Right cardiac atrium (tissue), 5 donors: ENCODE measurements around the gene RPRD1A. TPM values are rescaled to one million over a fixed set of nuclear protein-coding genes. Genes with fewer than 3 reads are reported as not detected.

ENCODE experiments used
- ATAC-seq, 2 donors: fragments of 200-7000 bp; cut with Tn5 transposase; one replicate each; pipeline versions ENCODE4 v1.8.0 to v1.9.1; 2020; ENCODE audit warnings: moderate library complexity in 2 of 2, mild to moderate bottlenecking in 1 of 2
- DNase-seq, 3 donors: peaks; one replicate each; pipeline ENCODE4 v3.0.0-alpha.2; 2020
- H3K27ac ChIP-seq: one replicate; pipeline ENCODE4 v1.5.1; 2013; ENCODE audit warnings: mild to moderate bottlenecking, low read length, control low read depth, moderate library complexity
- H3K27me3 ChIP-seq: one replicate; pipeline ENCODE4 v1.6.1; 2013; ENCODE audit not compliant: control insufficient read depth, insufficient read depth
- H3K4me1 ChIP-seq: one replicate; pipeline ENCODE4 v1.6.1; 2013; ENCODE audit warnings: low read length; ENCODE audit not compliant: control insufficient read depth, insufficient read depth
- H3K4me3 ChIP-seq: one replicate; pipeline ENCODE4 v1.5.1; 2013; ENCODE audit warnings: low read length, control low read depth
- H3K9me3 ChIP-seq: one replicate; pipeline ENCODE4 v1.6.1; 2013; ENCODE audit warnings: low read length; ENCODE audit not compliant: control insufficient read depth
- WGBS: extraction: QIAGEN DNeasy Blood & Tissue Kit; methylation state at CpG from one replicate; pipeline ENCODE4 v1.1.7; 2013; 5-methylcytosine and 5-hydroxymethylcytosine counted together
- intact Hi-C, 4 donors: fragments of 100-400 bp; cut with DNase I; formaldehyde crosslinking; loops; one replicate each; pipeline versions ENCODE4 v1.11.0 to v1.14.0; 2022 to 2023
- polyA plus RNA-seq: library from polyadenylated mRNA; stranded (reverse); fragments of 200-250 nt; gene quantifications from one replicate; pipeline ENCODE4 v1.2.3, GENCODE V29; 2013
- total RNA-seq, 4 donors: library from RNA; stranded (reverse); fragmentation: NEBNext Ultra II Directional; extraction: Animal tissue kit (Norgen Biotek cat#: 25700); gene quantifications; one replicate each; pipeline ENCODE4 v1.2.1, GENCODE V29; 2021
- donor health status: healthy with polysubstance abuse.
- donor health status: DM: no; HTN: yes; CAD: no.
- donor health status: DM: no; HTN: no; CAD: no.
- donor health status: DM: no; HTN: yes; CAD: no; lungs with severe emphysema.
- donor health status: DM: yes; HTN: yes; CAD: no.

Gene RPRD1A
- total and polyA plus RNA-seq, 5 donors = 23.7 to 51.0 (median 45.5) TPM

DNA sequence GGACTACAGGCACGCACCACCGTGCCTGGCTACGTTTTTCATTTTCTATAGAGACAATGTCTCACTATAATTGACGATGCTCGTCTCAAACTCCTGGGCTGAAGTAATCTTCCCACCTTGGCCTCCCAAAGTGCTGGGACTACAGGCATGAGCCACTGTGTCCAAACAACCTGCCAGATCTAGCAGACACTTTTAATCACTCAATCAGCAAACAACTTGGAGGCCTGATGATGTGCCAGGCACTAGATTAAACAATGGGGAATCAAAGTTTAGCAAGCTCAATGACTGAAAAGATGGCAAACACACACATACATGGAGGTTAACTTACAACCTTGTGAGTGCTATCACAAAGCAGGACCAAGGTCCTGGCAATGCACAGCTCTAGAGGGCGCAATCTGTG is 124.7 kb downstream of the RPRD1A start:
- WGBS = 92% methylated on average over 6 of the region's 6 CpGs
- H3K4me1 ChIP-seq = peaks cover 5% of the 10 kb centered on the region
- DNase-seq (no peak), ATAC-seq (no peak)
- intact Hi-C loops = loop anchor here in 1 of 4 donors (10.0 kb wide), 1 partner anchor 188 kb away; no protein-coding TSS in a partner anchor
- H3K9me3 ChIP-seq = no peaks in the 10 kb centered on the region
- H3K4me3 ChIP-seq = no peak overlapping the region
- H3K27ac ChIP-seq = no peak overlapping the region
- H3K27me3 ChIP-seq = no peaks in the 10 kb centered on the region

DNA sequence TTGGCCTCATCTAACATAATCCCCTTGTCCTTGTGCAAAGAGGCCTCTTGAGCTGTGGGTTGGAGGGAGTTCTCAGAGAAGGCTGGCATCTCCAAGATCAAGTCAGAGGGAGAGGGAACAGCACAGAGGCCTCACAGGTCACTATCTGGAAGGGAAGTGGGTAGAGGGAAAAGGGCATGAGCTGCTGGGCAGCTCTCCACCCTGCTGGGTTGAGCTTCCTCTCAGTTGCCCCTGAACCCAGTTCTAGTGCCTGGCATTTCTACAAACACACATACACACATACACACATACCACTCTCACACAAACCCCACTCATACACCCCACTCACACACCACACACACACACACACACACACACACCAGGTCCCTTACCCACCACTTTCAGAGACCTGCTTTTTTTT is 125.2 kb downstream of the RPRD1A start:
- H3K4me1 ChIP-seq = peaks cover 5% of the 10 kb centered on the region
- no peak for ATAC-seq
- H3K9me3 ChIP-seq = no peaks in the 10 kb centered on the region
- no peaks in the 10 kb centered on the region for H3K27me3 ChIP-seq
- no peak for DNase-seq
- no peak overlapping the region for H3K4me3 ChIP-seq
- intact Hi-C loops = loop anchor here in 1 of 4 donors (10.0 kb wide), 1 partner anchor 187 kb away; no protein-coding TSS in a partner anchor
- no peak overlapping the region for H3K27ac ChIP-seq

DNA sequence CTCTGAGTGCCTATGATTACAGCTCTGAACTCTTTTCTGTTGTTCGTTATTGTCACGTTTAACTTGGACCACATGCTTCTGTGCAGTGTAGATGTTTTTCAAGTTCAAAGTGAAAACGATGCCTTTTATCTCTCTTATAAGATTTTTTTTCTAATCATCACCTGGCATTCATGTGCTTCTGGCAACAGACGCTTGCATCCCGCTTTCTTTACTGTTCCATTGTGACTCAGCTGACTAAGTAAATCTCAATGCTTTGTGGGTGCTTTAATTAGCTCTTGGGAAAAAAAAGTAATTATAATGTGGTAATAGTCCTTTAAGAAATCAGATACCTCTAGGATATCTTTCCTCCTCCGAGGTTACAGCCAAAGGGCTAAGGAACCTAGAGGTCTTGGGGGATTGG is 126.1 kb downstream of the RPRD1A start:
- DNase-seq (no peak), ATAC-seq (no peak)
- H3K4me3 ChIP-seq = no peak overlapping the region
- 52% methylated on average over 6 of the region's 6 CpGs for WGBS
- no peak overlapping the region for H3K27ac ChIP-seq
- H3K4me1 ChIP-seq = peaks cover 5% of the 10 kb centered on the region
- H3K9me3 ChIP-seq = no peaks in the 10 kb centered on the region
- H3K27me3 ChIP-seq = no peaks in the 10 kb centered on the region
- intact Hi-C loops = loop anchor here in 1 of 4 donors (10.0 kb wide), 1 partner anchor 186 kb away; no protein-coding TSS in a partner anchor

Other genes starting within 250 kb of the RPRD1A start
- 10 to 100 TPM; 12.3 to 17.1 (median 14.5) TPM for gene SLC39A6, start 61.8 kb upstream of the RPRD1A start, total RNA-seq
- 5.5 TPM for gene SLC39A6, start 61.8 kb upstream of the RPRD1A start, polyA plus RNA-seq
- 10 to 100 TPM; 48.9 to 56.6 (median 55.0) TPM for gene ELP2, start 62.3 kb upstream of the RPRD1A start, total RNA-seq
- gene ELP2, start 62.3 kb upstream of the RPRD1A start, polyA plus RNA-seq = 31.4 TPM
- under 1 TPM; 0.57 to 0.64 (median 0.59) TPM for gene MOCOS, start 119.9 kb upstream of the RPRD1A start, total RNA-seq
- gene MOCOS, start 119.9 kb upstream of the RPRD1A start, polyA plus RNA-seq = 0.14 TPM
- gene FHOD3, start 230.2 kb upstream of the RPRD1A start, total RNA-seq = 100 to 1,000 TPM; 118 to 157 (median 142) TPM
- gene FHOD3, start 230.2 kb upstream of the RPRD1A start, polyA plus RNA-seq = 118 TPM